Measurements from ENCODE around the gene SNX7. TPM values are rescaled to one million over a fixed set of nuclear protein-coding genes. Genes with fewer than 3 reads are reported as not detected.

Gene SNX7
- total RNA-seq, 3 donors from 2014 or later: 22.6 to 31.5 (median 24.0) TPM

DNA sequence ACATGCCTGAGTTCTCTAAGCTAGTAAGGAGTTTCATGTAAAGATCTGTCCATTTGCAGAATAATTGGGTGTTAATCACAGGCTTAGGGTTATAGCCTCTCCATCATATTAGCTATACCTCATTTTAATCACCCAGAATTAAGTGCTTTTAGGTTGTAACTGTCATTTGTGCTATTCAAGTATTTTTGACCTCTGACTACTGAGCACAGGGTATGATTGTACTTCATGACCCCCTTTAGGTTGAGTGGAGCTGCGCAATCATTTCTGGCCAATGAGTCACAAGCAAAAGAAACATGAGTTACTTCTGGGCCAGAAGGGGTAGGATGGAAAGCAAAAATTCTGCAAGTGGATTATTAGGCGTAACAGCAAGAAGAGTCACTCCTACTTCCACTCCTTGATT lies 8.4 kb upstream of the SNX7 start:
- no peak overlapping the region for H3K4me3 ChIP-seq
- H3K4me1 ChIP-seq: no peaks in the 10 kb centered on the region
- TF ChIP-seq, protein P1, sequence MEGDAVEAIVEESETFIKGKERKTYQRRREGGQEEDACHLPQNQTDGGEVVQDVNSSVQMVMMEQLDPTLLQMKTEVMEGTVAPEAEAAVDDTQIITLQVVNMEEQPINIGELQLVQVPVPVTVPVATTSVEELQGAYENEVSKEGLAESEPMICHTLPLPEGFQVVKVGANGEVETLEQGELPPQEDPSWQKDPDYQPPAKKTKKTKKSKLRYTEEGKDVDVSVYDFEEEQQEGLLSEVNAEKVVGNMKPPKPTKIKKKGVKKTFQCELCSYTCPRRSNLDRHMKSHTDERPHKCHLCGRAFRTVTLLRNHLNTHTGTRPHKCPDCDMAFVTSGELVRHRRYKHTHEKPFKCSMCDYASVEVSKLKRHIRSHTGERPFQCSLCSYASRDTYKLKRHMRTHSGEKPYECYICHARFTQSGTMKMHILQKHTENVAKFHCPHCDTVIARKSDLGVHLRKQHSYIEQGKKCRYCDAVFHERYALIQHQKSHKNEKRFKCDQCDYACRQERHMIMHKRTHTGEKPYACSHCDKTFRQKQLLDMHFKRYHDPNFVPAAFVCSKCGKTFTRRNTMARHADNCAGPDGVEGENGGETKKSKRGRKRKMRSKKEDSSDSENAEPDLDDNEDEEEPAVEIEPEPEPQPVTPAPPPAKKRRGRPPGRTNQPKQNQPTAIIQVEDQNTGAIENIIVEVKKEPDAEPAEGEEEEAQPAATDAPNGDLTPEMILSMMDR (IDR thresholded peaks at IDR 0.05): no peak
- TF ChIP-seq POLR2A (IDR thresholded peaks at IDR 0.05) (no peak), POLR2AphosphoS5 (IDR thresholded peaks at IDR 0.05) (no peak)
- no peaks in the 10 kb centered on the region for H3K27me3 ChIP-seq
- no peaks in the 10 kb centered on the region for H3K36me3 ChIP-seq
- H3K9me3 ChIP-seq: peaks cover 4 to 8% of the 10 kb centered on the region in 2 donors
- no peak overlapping the region for H3K27ac ChIP-seq
- no peak for DNase-seq (ENCODE audit: low spot score in 2 of 2)
- intact Hi-C loops (cut with DNase I; ENCODE audit: low total_unique reads): loop anchor here (5.0 kb wide), 1 partner anchor 259 kb away; no protein-coding TSS in a partner anchor

DNA sequence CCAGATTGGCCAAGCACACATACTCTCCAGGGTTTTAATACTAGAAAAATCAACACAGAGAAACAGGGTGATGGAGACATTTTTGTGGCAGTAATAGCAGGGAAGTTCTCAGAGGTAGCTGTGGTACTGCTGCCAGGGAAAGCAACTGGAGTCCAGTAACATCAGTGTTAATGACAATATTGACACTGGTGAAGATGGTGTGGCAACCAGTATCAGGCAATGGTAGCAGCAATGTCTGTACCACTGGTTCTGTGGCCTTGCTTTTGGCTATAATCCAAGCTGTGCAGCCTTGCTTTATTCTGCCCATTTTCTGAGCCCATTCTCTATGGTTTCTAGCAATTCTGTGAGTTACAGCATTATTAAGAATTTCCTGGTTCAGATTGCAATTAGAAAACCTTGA lies 1.6 kb upstream of the SNX7 start:
- intact Hi-C loops (cut with DNase I; ENCODE audit: low total_unique reads): no loop called here
- Histone ChIP-seq H3K4me1 (no peaks in the 10 kb centered on the region), H3K27ac (no peak overlapping the region), H3K36me3 (no peaks in the 10 kb centered on the region), H3K27me3 (no peaks in the 10 kb centered on the region), H3K9me3 (no peaks in the 10 kb centered on the region), H3K4me3 (no peak overlapping the region)
- DNase-seq (ENCODE audit: low spot score in 2 of 2): no peak
- TF ChIP-seq, protein P1 (IDR thresholded peaks at IDR 0.05): no peak
- TF ChIP-seq POLR2AphosphoS5 (IDR thresholded peaks at IDR 0.05) (no peak), POLR2A (IDR thresholded peaks at IDR 0.05) (no peak)

DNA sequence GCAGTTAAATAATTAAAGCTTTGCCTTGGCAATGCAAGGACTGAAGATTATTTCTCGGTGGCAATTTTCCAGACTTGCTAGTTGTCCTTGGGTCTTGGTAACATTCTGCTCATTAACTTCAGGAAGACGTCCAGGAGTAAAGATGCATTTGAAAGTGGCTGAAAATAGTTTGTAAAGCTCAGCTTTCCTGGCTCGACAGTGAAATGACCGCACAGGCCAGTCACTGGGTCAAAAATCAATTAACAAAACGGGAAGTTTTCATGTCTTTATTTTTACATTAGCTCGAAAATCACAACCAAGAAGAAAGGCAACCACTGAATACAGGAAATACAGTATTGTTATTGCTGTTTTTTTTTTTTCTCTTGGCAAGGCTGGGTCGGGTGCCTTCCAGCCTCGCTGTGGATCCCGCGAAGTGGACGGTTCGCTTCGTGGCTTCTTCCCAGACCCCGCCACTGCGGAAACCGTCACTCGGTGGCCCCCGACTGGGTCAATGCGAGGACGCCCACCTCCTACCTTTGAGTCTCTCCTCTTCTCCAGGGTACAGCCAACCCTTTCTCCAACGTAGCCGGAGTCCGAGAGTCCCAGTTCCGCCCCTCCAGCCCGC lies 479 bp upstream of the SNX7 start:
- Histone ChIP-seq H3K4me3 (peak overlapping the region; percentile 78 to 87 (median 86)), H3K9me3 (no peaks in the 10 kb centered on the region), H3K27me3 (no peaks in the 10 kb centered on the region), H3K4me1 (no peaks in the 10 kb centered on the region), H3K36me3 (no peaks in the 10 kb centered on the region), H3K27ac (peak overlapping the region; percentile 87 to 92)
- intact Hi-C loops (cut with DNase I; ENCODE audit: low total_unique reads): no loop called here
- TF ChIP-seq, protein P1 (IDR thresholded peaks at IDR 0.05): no peak
- TF ChIP-seq POLR2A (IDR thresholded peaks at IDR 0.05) (no peak), POLR2AphosphoS5 (IDR thresholded peaks at IDR 0.05) (peak in 2 of 3 donors; percentile 14 to 16)
- no peak for DNase-seq (ENCODE audit: low spot score in 2 of 2)

- intact Hi-C loops (cut with DNase I; ENCODE audit: low total_unique reads): no loop called here
- peak overlapping the region; percentile 87 to 92 for H3K27ac ChIP-seq
- no peaks in the 10 kb centered on the region for H3K4me1 ChIP-seq
- no peaks in the 10 kb centered on the region for H3K27me3 ChIP-seq
- H3K36me3 ChIP-seq: no peaks in the 10 kb centered on the region
- peak overlapping the region; percentile 78 to 87 (median 86) for H3K4me3 ChIP-seq
- no peak for DNase-seq (ENCODE audit: low spot score in 2 of 2)
- H3K9me3 ChIP-seq: no peaks in the 10 kb centered on the region
- TF ChIP-seq, protein P1 (IDR thresholded peaks at IDR 0.05): no peak
- no peak for TF ChIP-seq POLR2AphosphoS5 (IDR thresholded peaks at IDR 0.05)
- no peak for TF ChIP-seq POLR2A (IDR thresholded peaks at IDR 0.05)
Observed at GRCh38 chr1:98662356-98662670, 792 bp downstream of the SNX7 start.

GRCh38 chr1:98668733-98669132 lies 7.2 kb downstream of the SNX7 start:
- intact Hi-C loops (cut with DNase I; ENCODE audit: low total_unique reads): no loop called here
- H3K36me3 ChIP-seq: no peaks in the 10 kb centered on the region
- H3K27me3 ChIP-seq: no peaks in the 10 kb centered on the region
- H3K9me3 ChIP-seq: no peaks in the 10 kb centered on the region
- DNase-seq (ENCODE audit: low spot score in 2 of 2): no peak
- no peak overlapping the region for H3K27ac ChIP-seq
- TF ChIP-seq POLR2A (IDR thresholded peaks at IDR 0.05) (no peak), POLR2AphosphoS5 (IDR thresholded peaks at IDR 0.05) (no peak)
- TF ChIP-seq, protein P1 (IDR thresholded peaks at IDR 0.05): no peak
- H3K4me1 ChIP-seq: no peaks in the 10 kb centered on the region
- no peak overlapping the region for H3K4me3 ChIP-seq

All from breast epithelium (tissue), 4 donors.